Endothelial cell of umbilical vein (primary cell): ENCODE data around the gene MPC2. TPM values are rescaled to one million over a fixed set of nuclear protein-coding genes. Genes with fewer than 3 reads are reported as not detected.

Source experiments
- BruUV-seq: library from RNA; stranded (reverse); fragments of 400-500 nt; replicated peaks from 2 replicates; lab custom pipeline; 2021; lab: Mats Ljungman, UMichigan
- CTCF ChIA-PET: fragments of 300-600, 350-600 bp; sonication (Branson Sonifier 250); formaldehyde crosslinking; loops from one replicate; lab custom pipeline; 2021; ENCODE audit warnings: antibody characterized with exemption, inconsistent platforms; lab: Charles Lee
- POLR2A ChIA-PET: fragments of 300-600, 350-600 bp; sonication (Branson Sonifier 250); formaldehyde crosslinking; loops from one replicate; lab custom pipeline; 2021; ENCODE audit warnings: antibody characterized with exemption, inconsistent platforms; lab: Charles Lee
- DNase-seq: peaks from one replicate; pipeline ENCODE4 v3.0.0-alpha.2; 2011; ENCODE audit warnings: low read depth, low spot score
- FAIRE-seq: peaks from 2 replicates; lab custom pipeline; 2011; peaks lifted over from hg19 to GRCh38; lab: Jason Lieb, UNC
- H2AFZ ChIP-seq: 2 replicates; pipeline ENCODE4 v1.6.0; 2012; ENCODE audit warnings: low read depth, low read length, control low read depth, inconsistent platforms
- H3K27ac ChIP-seq: 2 replicates; pipeline ENCODE4 v1.5.1; 2011; ENCODE audit warnings: low read depth, mild to moderate bottlenecking, control low read depth, low read length, moderate library complexity; ENCODE audit not compliant: insufficient read depth
- H3K27me3 ChIP-seq, 2 experiments: 2 replicates each; pipeline versions ENCODE4 v1.6.0 to v1.6.1; 2011; ENCODE audit warnings: low read length in 2 of 2, mixed read lengths in 1 of 2; ENCODE audit not compliant: control insufficient read depth in 2 of 2, insufficient read depth in 2 of 2
- H3K36me3 ChIP-seq, 2 experiments: 2 replicates in 1 of 2; 3 replicates in 1 of 2; pipeline ENCODE4 v1.5.1; 2011; ENCODE audit warnings: low read length in 2 of 2, mild to moderate bottlenecking in 1 of 2, moderate library complexity in 1 of 2; ENCODE audit not compliant: control insufficient read depth in 2 of 2, insufficient read depth in 2 of 2; ENCODE audit errors: extremely low read depth in 1 of 2
- H3K4me1 ChIP-seq: 3 replicates; pipeline ENCODE4 v1.5.1; 2011; ENCODE audit warnings: mild to moderate bottlenecking, low read length; ENCODE audit not compliant: control insufficient read depth, insufficient read depth; ENCODE audit errors: extremely low read depth
- H3K4me2 ChIP-seq: 2 replicates; pipeline ENCODE4 v1.6.1; 2011; ENCODE audit warnings: low read length, control low read depth, mixed read lengths; ENCODE audit not compliant: insufficient read depth
- H3K4me3 ChIP-seq, 3 experiments: fragments of 200-600 bp in 1 of 3; sonication (generic), shearing (Covaris generic) in 1 of 3; replicated peaks in 1 of 3; 2 replicates each; pipeline ENCODE4 v1.5.1; 2011 to 2016; ENCODE audit warnings: control low read depth in 3 of 3, low read length in 3 of 3, mild to moderate bottlenecking in 2 of 3, inconsistent platforms in 1 of 3, low read depth in 1 of 3, moderate library complexity in 1 of 3; ENCODE audit not compliant: insufficient read depth in 1 of 3
- H3K79me2 ChIP-seq: 2 replicates; pipeline ENCODE4 v1.6.0; 2012; ENCODE audit warnings: low read length, inconsistent platforms; ENCODE audit not compliant: control insufficient read depth, insufficient read depth
- H3K9ac ChIP-seq: replicated peaks from 2 replicates; pipeline ENCODE3; 2011; ENCODE audit warnings: low read length, control low read depth; ENCODE audit not compliant: insufficient read depth; ENCODE audit errors: extremely low read depth
- H3K9me1 ChIP-seq: replicated peaks from 3 replicates; pipeline ENCODE4 v1.6.0; 2011; ENCODE audit warnings: mild to moderate bottlenecking, low read length; ENCODE audit not compliant: control insufficient read depth, insufficient read depth; ENCODE audit errors: extremely low read depth
- H3K9me3 ChIP-seq: replicated peaks from 2 replicates; pipeline ENCODE4 v1.5.1; 2012; ENCODE audit warnings: low read length, inconsistent platforms; ENCODE audit not compliant: control insufficient read depth, insufficient read depth
- H4K20me1 ChIP-seq: replicated peaks from 2 replicates; pipeline ENCODE3; 2011; ENCODE audit warnings: mild to moderate bottlenecking, low read length; ENCODE audit not compliant: control insufficient read depth, insufficient read depth; ENCODE audit errors: extremely low read depth
- EZH2 ChIP-seq: IDR thresholded peaks from 2 replicates; pipeline ENCODE4 v1.6.1; 2012; ENCODE audit warnings: borderline replicate concordance, low read depth, mild to moderate bottlenecking, moderate library complexity, low read length, inconsistent platforms; ENCODE audit not compliant: severe bottlenecking
- FOS ChIP-seq: IDR thresholded peaks from 2 replicates; pipeline ENCODE4 v1.6.1; 2011; ENCODE audit warnings: mild to moderate bottlenecking, low read length, moderate library complexity, borderline replicate concordance; ENCODE audit not compliant: insufficient read depth
- GATA2 ChIP-seq: IDR thresholded peaks from 2 replicates; pipeline ENCODE4 v1.7.0; 2011; ENCODE audit warnings: low read depth, mild to moderate bottlenecking, moderate library complexity, mixed read lengths, low read length; ENCODE audit not compliant: insufficient read length, insufficient read depth
- MYC ChIP-seq: IDR thresholded peaks from one replicate; pipeline ENCODE4 v1.6.1; 2011; ENCODE audit warnings: mild to moderate bottlenecking, low read depth, low read length
- POLR2A ChIP-seq: IDR thresholded peaks from 2 replicates; pipeline ENCODE4 v1.6.1; 2012; ENCODE audit warnings: low read depth, mild to moderate bottlenecking, control low read depth, low read length
- POLR2AphosphoS5 ChIP-seq: IDR thresholded peaks from 2 replicates; pipeline ENCODE4 v1.6.1; 2012; ENCODE audit warnings: low read depth, mild to moderate bottlenecking, control low read depth, low read length, moderate library complexity; ENCODE audit not compliant: insufficient read depth
- dilution Hi-C: fragments of 300-500 bp; cut with MboI; formaldehyde crosslinking; loops from one replicate; pipeline ENCODE4 v1.15.0; 2019; ENCODE audit warnings: low sequenced_read_pairs; ENCODE audit not compliant: extremely low pct_ligation_motif_present
- intact Hi-C: fragments of 100-400 bp; cut with micrococcal nuclease; formaldehyde crosslinking; loops from one replicate; pipeline ENCODE4 v1.10.0; 2022
- polyA plus RNA-seq, 4 experiments: library from polyadenylated mRNA; depleted of rRNA in 3 of 4; stranded (reverse) in 3 of 4; unstranded in 1 of 4; fragments of >200 nt; gene quantifications; 2 replicates each; pipeline versions ENCODE4 v1.2.1 to v1.2.3, GENCODE V29; 2011 to 2012; ENCODE audit warnings: missing spikeins in 1 of 4
- total RNA-seq: library from RNA; stranded (reverse); gene quantifications from 2 replicates; pipeline ENCODE4 v1.2.3, GENCODE V29; 2021
- TF ChIP-seq, protein P1 (sequence below): IDR thresholded peaks from 2 replicates; pipeline ENCODE4 v1.6.1; 2011; ENCODE audit not compliant: insufficient read depth, insufficient read length
- TF ChIP-seq, protein P2 (sequence below), 2 donors: IDR thresholded peaks; 1 replicate in 1 of 2; 2 replicates in 1 of 2; pipeline ENCODE4 v1.5.1; 2011; ENCODE audit warnings: low read length in 2 of 2, mild to moderate bottlenecking in 2 of 2, moderate library complexity in 2 of 2, control low read depth in 1 of 2, inconsistent platforms in 1 of 2, low read depth in 1 of 2; ENCODE audit not compliant: insufficient read depth in 1 of 2; ENCODE audit errors: extremely low read depth in 1 of 2

MPC2 gene
- total and polyA plus RNA-seq, 2 donors (not counting 3 experiments of a cell fraction or from before 2014, with no cell fraction given), result 14.9 to 35.8 TPM

DNA sequence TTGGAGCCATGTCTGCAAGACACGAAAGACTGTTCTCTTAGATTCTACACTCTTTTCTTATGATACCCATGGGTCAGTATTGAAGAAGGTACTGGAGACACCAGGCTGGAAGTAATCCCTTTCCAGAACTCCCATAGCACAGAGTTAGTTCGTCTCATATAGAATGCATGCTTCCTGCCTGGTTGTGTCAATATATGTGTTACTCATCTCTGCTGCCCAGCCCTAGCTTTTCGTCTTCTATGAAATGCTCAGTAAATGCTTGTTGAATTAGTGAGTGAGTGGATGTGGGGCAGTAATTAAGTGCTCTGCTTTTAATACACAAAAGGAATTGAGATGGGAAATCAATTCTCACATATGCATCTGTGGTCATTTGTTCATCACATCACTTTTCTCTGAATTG is 55.1 kb downstream of the MPC2 start:
- FAIRE-seq (no peak), DNase-seq (no peak)
- Histone ChIP-seq H3K4me3 (no peak overlapping the region), H3K4me2 (no peak overlapping the region), H3K4me1 (no peaks in the 10 kb centered on the region), H3K9me1 (no peaks in the 10 kb centered on the region), H3K9me3 (no peaks in the 10 kb centered on the region), H3K36me3 (no peaks in the 10 kb centered on the region), H3K27me3 (no peaks in the 10 kb centered on the region), H3K27ac (no peak overlapping the region), H3K9ac (no peak overlapping the region), H2AFZ (no peak overlapping the region), H4K20me1 (no peaks in the 10 kb centered on the region), H3K79me2 (no peaks in the 10 kb centered on the region)
- ChIA-PET POLR2A (no interaction called here), CTCF (interaction anchor here (0.6 to 1.1 kb wide), 2 partner anchors 10 to 11 kb away, joined by 3 read pairs; no protein-coding TSS in a partner anchor)
- dilution Hi-C loops (no loop called here), intact Hi-C loops (no loop called here)
- TF ChIP-seq MYC (no peak), GATA2 (no peak), POLR2A (no peak), EZH2 (no peak)
- TF ChIP-seq, protein P1, sequence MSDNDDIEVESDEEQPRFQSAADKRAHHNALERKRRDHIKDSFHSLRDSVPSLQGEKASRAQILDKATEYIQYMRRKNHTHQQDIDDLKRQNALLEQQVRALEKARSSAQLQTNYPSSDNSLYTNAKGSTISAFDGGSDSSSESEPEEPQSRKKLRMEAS, result no peak
- no TSS peak for BruUV-seq

DNA sequence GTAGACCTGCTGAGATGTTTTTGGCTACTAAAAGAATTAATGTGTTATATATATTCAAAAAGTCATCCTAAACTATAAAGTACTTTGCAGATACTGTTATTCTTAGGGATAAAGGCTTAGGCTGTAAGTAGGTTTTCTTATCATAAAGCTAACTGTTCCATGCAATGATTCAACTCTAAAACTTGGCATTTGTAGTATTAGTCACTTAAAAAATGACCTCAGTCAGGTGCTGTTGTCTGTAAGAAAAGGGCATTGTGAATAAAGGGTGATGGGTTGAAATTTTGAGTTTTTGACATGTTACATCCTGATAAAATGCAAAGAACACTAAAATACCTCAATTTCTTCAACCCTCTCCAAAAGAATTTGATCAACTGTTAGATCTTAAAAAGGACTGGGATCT is 55.8 kb downstream of the MPC2 start:
- CTCF ChIA-PET, result interaction anchor here (1.1 kb wide), 1 partner anchor 9 kb away, joined by 3 read pairs; no protein-coding TSS in a partner anchor
- FAIRE-seq, result no peak
- H3K27me3 ChIP-seq, result no peaks in the 10 kb centered on the region
- no peaks in the 10 kb centered on the region for H3K36me3 ChIP-seq
- dilution Hi-C loops, result no loop called here
- BruUV-seq, result no TSS peak
- no peak overlapping the region for H3K4me3 ChIP-seq
- POLR2A ChIA-PET, result no interaction called here
- H2AFZ ChIP-seq, result no peak overlapping the region
- no peak for DNase-seq
- H3K9me3 ChIP-seq, result no peaks in the 10 kb centered on the region
- no peaks in the 10 kb centered on the region for H3K79me2 ChIP-seq
- H3K27ac ChIP-seq, result no peak overlapping the region
- H4K20me1 ChIP-seq, result no peaks in the 10 kb centered on the region
- no peak overlapping the region for H3K9ac ChIP-seq
- intact Hi-C loops, result no loop called here
- H3K4me1 ChIP-seq, result no peaks in the 10 kb centered on the region
- no peak overlapping the region for H3K4me2 ChIP-seq
- TF ChIP-seq, protein P2, sequence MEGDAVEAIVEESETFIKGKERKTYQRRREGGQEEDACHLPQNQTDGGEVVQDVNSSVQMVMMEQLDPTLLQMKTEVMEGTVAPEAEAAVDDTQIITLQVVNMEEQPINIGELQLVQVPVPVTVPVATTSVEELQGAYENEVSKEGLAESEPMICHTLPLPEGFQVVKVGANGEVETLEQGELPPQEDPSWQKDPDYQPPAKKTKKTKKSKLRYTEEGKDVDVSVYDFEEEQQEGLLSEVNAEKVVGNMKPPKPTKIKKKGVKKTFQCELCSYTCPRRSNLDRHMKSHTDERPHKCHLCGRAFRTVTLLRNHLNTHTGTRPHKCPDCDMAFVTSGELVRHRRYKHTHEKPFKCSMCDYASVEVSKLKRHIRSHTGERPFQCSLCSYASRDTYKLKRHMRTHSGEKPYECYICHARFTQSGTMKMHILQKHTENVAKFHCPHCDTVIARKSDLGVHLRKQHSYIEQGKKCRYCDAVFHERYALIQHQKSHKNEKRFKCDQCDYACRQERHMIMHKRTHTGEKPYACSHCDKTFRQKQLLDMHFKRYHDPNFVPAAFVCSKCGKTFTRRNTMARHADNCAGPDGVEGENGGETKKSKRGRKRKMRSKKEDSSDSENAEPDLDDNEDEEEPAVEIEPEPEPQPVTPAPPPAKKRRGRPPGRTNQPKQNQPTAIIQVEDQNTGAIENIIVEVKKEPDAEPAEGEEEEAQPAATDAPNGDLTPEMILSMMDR (IDR thresholded peaks at IDR 0.05; ENCODE audit: extremely low read depth in 1 of 2, insufficient read depth in 1 of 2, low read depth in 1 of 2, low read length in 2 of 2), result no peak
- TF ChIP-seq EZH2, result no peak
- no peak for TF ChIP-seq POLR2AphosphoS5
- no peak for TF ChIP-seq GATA2
- TF ChIP-seq FOS, result no peak
- no peaks in the 10 kb centered on the region for H3K9me1 ChIP-seq
